ENCODE results near the gene CCDC137.
A peak's percentile ranks its signal among the peaks of the same experiment; 100 is the strongest.

CCDC137 gene

DNA sequence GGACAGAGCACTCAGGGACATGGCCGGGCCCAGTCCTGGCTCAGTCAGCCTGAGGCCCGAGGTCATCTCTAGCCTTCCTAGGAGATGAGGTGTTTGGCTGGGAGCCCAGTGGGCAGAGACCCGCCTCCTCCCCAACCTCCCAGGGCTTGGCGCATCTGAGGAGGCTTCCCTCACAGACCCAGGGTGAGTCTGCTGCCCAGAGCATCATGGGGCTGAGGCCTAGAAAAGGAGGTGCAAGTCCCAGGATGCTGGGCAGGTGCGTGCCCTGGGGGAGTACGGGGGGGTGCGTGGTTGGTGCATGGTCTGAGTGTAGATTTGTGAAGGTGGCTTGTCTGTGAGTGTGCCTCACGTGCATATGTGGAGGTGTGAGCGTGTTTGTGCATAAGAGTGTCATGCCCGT is 14.8 kb upstream of the CCDC137 start:
- peak; percentile 49 for DNase-seq (ENCODE audit: extremely low read depth, low read depth)
- no peak for TF ChIP-seq CTCF (IDR thresholded peaks at IDR 0.05; ENCODE audit: low read depth, low read length, missing control alignments)
- H3K4me3 ChIP-seq (replicated peaks; ENCODE audit: low read depth, low read length), result no peak overlapping the region

DNA sequence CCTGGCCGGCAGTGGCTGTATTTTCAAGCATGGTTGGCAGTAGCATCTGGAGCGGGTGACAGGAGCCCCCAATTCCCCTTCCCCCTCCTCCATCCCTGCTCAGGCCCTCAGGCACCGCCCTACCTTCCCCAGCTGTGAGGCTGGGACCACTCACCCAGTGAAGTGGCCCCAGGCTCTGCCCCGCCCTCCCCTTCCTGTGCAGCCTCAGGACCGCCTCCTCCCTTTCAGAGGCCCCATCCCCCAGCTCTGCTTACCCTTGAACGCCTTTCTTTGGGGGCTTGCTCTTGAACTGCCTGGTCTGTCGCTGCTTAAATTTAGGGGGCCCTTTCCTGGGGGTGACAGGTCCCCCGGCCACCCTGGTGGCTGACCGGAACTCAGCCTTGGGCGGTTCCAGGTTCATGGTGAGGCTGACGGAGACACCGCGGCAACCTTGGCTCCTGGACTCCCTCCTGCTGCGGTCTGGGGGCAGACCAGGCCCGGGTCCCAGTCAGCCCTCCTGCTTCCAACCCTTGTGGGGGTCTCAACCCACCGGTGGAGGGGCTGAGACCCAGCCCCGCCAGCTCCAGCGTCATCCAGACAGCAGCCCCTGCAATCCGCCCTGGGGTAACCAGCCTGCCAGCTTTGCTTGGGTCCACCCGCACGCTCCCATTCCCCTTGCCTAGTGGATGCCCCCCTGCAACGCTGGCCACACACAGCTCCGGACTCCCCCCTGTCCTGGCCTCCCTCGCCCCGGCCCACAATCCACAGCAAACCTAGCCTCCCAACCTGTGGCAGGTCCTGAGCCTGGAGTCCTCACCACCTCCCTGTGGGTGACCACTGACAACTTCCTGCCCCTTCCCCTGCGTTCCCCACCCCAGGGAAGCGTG is 13.4 kb upstream of the CCDC137 start:
- no peak overlapping the region for H3K4me3 ChIP-seq (replicated peaks; ENCODE audit: low read depth, low read length)
- TF ChIP-seq CTCF (IDR thresholded peaks at IDR 0.05; ENCODE audit: low read depth, low read length, missing control alignments), result no peak
- DNase-seq (ENCODE audit: extremely low read depth, low read depth), result no peak

GRCh38 chr17:81655378-81656117 is 11.0 kb upstream of the CCDC137 start:
- no peak for TF ChIP-seq CTCF (IDR thresholded peaks at IDR 0.05; ENCODE audit: low read depth, low read length, missing control alignments)
- DNase-seq (ENCODE audit: extremely low read depth, low read depth), result no peak
- H3K4me3 ChIP-seq (replicated peaks; ENCODE audit: low read depth, low read length), result no peak overlapping the region

DNA sequence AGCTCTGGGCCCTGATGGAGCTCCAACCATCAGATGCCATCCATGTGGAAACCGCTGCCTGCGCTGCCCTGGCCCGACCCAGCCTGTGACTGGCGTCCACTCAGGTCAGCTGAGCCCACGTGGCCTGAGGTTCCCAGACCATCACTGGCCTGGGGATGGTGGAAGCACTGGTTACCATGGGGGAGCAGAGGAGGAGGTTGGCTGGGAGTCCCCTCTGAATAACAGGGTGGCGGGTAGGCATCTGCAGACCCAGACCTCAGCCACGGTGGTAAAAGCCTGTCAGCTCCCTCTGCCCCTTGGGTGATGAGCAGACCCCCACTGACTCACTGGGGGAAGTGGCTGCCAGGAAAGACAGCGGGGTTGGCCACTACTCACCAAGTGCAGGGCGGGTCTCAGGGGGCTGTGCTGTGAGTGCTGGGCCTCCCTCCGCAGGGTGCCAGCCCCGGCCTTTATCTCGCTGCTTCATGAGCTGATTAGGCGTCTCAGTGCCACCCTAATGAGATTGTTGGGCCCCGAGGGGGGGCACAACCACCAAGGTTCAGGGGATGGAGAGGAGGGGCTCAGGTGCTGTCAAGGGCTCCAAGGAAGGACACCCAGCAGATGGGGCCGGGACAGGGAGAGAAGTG is 10.3 kb upstream of the CCDC137 start, which contains the start of gene PDE6G:
Gene PDE6G (minus strand): TSS at position 425 of the 626 bp plus-strand sequence. CDS start 3,237 bp downstream, outside the sequence.
- TF ChIP-seq CTCF (IDR thresholded peaks at IDR 0.05; ENCODE audit: low read depth, low read length, missing control alignments), result no peak
- no peak for DNase-seq (ENCODE audit: extremely low read depth, low read depth)
- no peak within 1 kb of the TSS for H3K4me3 ChIP-seq (replicated peaks; ENCODE audit: low read depth, low read length)

DNA sequence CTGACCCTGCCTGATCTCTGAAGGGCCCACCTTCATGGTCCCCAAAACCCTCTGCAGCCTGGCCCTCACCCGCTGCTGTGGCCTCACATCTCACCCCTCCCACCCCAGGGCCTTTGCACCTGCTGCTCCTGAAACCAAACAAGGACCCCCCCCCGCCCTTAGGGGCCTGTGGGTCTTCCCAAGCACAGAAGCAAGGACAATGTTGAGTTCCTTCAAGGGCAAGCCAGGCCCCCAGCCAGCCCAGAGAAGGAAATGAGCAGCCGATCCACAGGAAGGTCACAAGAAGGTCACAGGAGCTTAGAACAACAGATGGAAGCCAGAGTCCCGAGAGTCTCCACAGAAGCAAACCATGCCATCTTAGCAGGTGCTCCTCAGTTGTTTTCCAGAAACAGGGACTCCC is 9.7 kb upstream of the CCDC137 start:
- DNase-seq (ENCODE audit: extremely low read depth, low read depth), result no peak
- no peak for TF ChIP-seq CTCF (IDR thresholded peaks at IDR 0.05; ENCODE audit: low read depth, low read length, missing control alignments)
- H3K4me3 ChIP-seq (replicated peaks; ENCODE audit: low read depth, low read length), result no peak overlapping the region

DNA sequence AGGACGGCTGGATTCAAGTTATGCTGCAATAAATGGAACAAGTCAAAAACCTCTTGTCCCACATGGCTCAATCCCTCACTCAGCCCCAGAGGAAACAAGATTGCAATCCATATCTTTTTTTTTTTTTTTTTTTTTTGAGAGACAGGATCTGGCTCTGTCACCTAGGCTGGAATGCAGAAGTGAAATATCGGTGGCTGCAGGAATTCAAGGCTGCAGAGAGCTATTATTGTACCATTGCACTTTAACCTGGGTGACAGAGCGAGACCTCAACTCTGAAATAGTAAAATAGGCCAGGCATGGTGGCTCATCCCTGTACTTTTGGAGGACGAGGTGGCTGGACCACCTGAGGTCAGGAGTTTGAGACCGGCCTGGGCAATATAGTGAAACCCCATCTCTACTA is 7.5 kb upstream of the CCDC137 start:
- TF ChIP-seq CTCF (IDR thresholded peaks at IDR 0.05; ENCODE audit: low read depth, low read length, missing control alignments), result no peak

More for the DNA sequence above, 7.5 kb upstream of the CCDC137 start:
- no peak overlapping the region for H3K4me3 ChIP-seq (replicated peaks; ENCODE audit: low read depth, low read length)
- DNase-seq (ENCODE audit: extremely low read depth, low read depth), result no peak

All from HFF-Myc (cell line).